H1 (cell line): ENCODE results near the gene MYO18A. TPM values are rescaled to one million over a fixed set of nuclear protein-coding genes. Genes with fewer than 3 reads are reported as not detected.

ENCODE experiments used
- BACH1 ChIP-seq: IDR thresholded peaks from 2 replicates; pipeline ENCODE4 v1.6.1; 2012; ENCODE audit warnings: low read length, improper control_type of control experiment
- CTBP2 ChIP-seq: IDR thresholded peaks from 2 replicates; pipeline ENCODE4 v1.7.0; 2011; ENCODE audit warnings: borderline replicate concordance, mild to moderate bottlenecking, moderate library complexity, mixed read lengths, low read length; ENCODE audit not compliant: insufficient read depth, insufficient read length
- GABPA ChIP-seq: IDR thresholded peaks from 2 replicates; pipeline ENCODE4 v1.6.1; 2011; ENCODE audit warnings: mild to moderate bottlenecking, low read length, moderate library complexity, borderline replicate concordance; ENCODE audit not compliant: insufficient read depth
- KDM4A ChIP-seq: IDR thresholded peaks from one replicate; pipeline ENCODE4 v1.7.1; 2012; ENCODE audit warnings: low read depth, mild to moderate bottlenecking, moderate library complexity, low read length, inconsistent platforms; ENCODE audit not compliant: severe bottlenecking
- POLR2AphosphoS5 ChIP-seq: IDR thresholded peaks from 2 replicates; pipeline ENCODE4 v1.6.1; 2011; ENCODE audit warnings: low read depth, low read length
- polyA plus RNA-seq, 7 experiments: library from polyadenylated mRNA; depleted of rRNA in 3 of 7; stranded (reverse) in 5 of 7; unstranded in 2 of 7; fragments of >200 nt in 5 of 7; fragments of 200-250 nt in 2 of 7; gene quantifications; 1 replicate in 5 of 7; 2 replicates in 1 of 7; 4 replicates in 1 of 7; pipeline versions ENCODE4 v1.2.1 to v1.2.3, GENCODE V29; 2011 to 2013; ENCODE audit warnings: missing spikeins in 2 of 7, mixed read lengths in 2 of 7
- total RNA-seq: library from RNA; stranded (reverse); fragmentation: NEBNext Ultra II Directional; extraction: Animal tissue kit (Norgen Biotek cat#: 25700); gene quantifications from 2 replicates; pipeline ENCODE4 v1.2.1, GENCODE V29; 2021
- TF ChIP-seq, protein P1 (sequence below), 3 experiments: IDR thresholded peaks; 1 replicate in 2 of 3; 2 replicates in 1 of 3; pipeline versions ENCODE4 v1.5.1 to v1.6.1; 2011; ENCODE audit warnings: low read length in 3 of 3, mild to moderate bottlenecking in 3 of 3, inconsistent platforms in 2 of 3, low read depth in 1 of 3, moderate library complexity in 1 of 3; ENCODE audit not compliant: insufficient read depth in 1 of 3; ENCODE audit errors: control extremely low read depth in 1 of 3

The MYO18A gene
- total and polyA plus RNA-seq, 2 of the 8 experiments (the other 6 are each of a cell fraction or from before 2014, with no cell fraction given): 7.6 to 43.8 TPM

DNA sequence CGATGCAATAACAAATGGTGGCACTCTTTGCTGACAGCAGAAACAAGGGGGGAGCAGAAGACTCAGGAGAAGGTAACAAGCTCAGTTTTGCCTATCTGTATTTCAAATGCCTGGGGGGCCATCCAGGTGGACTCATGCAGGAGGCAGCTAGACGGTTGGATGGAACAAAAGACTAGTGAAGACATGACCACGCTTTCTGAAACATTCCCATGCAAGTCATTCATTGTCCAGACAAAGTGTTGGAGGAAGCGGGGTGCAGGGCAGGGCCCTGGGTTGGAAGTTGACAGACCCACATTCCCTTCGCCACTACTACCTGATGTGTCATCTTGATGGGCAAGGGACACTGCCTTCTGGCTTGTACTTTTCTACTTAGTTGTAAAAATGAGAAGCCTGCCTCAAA lies 36.7 kb upstream of the MYO18A start (continued):
- TF ChIP-seq GABPA (no peak), POLR2AphosphoS5 (no peak), BACH1 (no peak), KDM4A (no peak), CTBP2 (no peak)
- TF ChIP-seq, protein P1, sequence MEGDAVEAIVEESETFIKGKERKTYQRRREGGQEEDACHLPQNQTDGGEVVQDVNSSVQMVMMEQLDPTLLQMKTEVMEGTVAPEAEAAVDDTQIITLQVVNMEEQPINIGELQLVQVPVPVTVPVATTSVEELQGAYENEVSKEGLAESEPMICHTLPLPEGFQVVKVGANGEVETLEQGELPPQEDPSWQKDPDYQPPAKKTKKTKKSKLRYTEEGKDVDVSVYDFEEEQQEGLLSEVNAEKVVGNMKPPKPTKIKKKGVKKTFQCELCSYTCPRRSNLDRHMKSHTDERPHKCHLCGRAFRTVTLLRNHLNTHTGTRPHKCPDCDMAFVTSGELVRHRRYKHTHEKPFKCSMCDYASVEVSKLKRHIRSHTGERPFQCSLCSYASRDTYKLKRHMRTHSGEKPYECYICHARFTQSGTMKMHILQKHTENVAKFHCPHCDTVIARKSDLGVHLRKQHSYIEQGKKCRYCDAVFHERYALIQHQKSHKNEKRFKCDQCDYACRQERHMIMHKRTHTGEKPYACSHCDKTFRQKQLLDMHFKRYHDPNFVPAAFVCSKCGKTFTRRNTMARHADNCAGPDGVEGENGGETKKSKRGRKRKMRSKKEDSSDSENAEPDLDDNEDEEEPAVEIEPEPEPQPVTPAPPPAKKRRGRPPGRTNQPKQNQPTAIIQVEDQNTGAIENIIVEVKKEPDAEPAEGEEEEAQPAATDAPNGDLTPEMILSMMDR (IDR thresholded peaks at IDR 0.05; ENCODE audit: control extremely low read depth in 1 of 3, insufficient read depth in 1 of 3, low read depth in 1 of 3, low read length in 3 of 3): no peak
